ENCODE results near the gene TUBAL3. TPM values are rescaled to one million over a fixed set of nuclear protein-coding genes. Genes with fewer than 3 reads are reported as not detected.

The TUBAL3 gene
- total RNA-seq, 1 donor from 2014 or later = not detected

DNA sequence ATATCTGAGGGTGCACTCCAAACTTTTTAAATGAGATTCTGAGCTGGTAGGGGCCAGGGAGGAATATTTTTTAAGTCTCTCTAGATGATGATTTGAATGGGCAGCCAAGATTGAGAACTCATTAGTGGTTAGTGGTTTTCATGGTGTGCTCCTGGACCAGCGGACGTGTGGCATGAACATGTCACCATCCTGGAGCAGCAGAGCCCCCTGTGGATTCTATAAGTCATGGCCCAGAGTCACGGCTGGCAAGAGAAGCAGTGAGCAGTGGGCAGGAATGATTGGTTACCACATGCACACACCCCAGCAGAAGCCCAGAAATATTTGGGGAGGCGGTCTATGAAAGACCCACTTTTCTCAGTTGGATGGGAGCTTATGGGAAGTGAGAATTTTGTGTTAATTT, 61.1 kb downstream of the TUBAL3 start:
- H3K27me3 Mint-ChIP-seq = no peaks in the 10 kb centered on the region
- intact Hi-C loops (cut with micrococcal nuclease) = no loop called here
- no peaks in the 10 kb centered on the region for H3K4me1 Mint-ChIP-seq
- no peak overlapping the region for H3K27ac Mint-ChIP-seq
- H3K4me3 Mint-ChIP-seq = no peak overlapping the region
- TF ChIP-seq, protein P1, sequence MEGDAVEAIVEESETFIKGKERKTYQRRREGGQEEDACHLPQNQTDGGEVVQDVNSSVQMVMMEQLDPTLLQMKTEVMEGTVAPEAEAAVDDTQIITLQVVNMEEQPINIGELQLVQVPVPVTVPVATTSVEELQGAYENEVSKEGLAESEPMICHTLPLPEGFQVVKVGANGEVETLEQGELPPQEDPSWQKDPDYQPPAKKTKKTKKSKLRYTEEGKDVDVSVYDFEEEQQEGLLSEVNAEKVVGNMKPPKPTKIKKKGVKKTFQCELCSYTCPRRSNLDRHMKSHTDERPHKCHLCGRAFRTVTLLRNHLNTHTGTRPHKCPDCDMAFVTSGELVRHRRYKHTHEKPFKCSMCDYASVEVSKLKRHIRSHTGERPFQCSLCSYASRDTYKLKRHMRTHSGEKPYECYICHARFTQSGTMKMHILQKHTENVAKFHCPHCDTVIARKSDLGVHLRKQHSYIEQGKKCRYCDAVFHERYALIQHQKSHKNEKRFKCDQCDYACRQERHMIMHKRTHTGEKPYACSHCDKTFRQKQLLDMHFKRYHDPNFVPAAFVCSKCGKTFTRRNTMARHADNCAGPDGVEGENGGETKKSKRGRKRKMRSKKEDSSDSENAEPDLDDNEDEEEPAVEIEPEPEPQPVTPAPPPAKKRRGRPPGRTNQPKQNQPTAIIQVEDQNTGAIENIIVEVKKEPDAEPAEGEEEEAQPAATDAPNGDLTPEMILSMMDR (IDR thresholded peaks at IDR 0.05) = no peak
- CTCF ChIA-PET = no interaction called here
- no peaks in the 10 kb centered on the region for H3K9me3 Mint-ChIP-seq
- POLR2A ChIA-PET = no interaction called here
- H3K36me3 Mint-ChIP-seq (ENCODE audit: low read depth) = no peaks in the 10 kb centered on the region
- ATAC-seq (ENCODE audit: low read depth) (no peak), DNase-seq (no peak)

Other genes with a start within 250 kb of the TUBAL3 start
- gene AKR1C8, start 219.7 kb downstream of the TUBAL3 start, total RNA-seq = not detected in 2 replicates
- gene AKR1C4, start 208.0 kb downstream of the TUBAL3 start, total RNA-seq = not detected in 2 replicates
- gene UCN3, start 39.9 kb downstream of the TUBAL3 start, total RNA-seq = not detected in 2 replicates
- 19.0 and 22.5 TPM in 2 replicates for gene NET1, start 7.7 kb upstream of the TUBAL3 start, total RNA-seq
- not detected in 2 replicates for gene CALML5, start 94.7 kb upstream of the TUBAL3 start, total RNA-seq
- not detected in 2 replicates for gene CALML3, start 120.1 kb upstream of the TUBAL3 start, total RNA-seq

Measured in activated B cell treated with CpG ODN at 0.5 μM for 24 hours (primary cell).